AG04450 (cell line): ENCODE results near the gene NPBWR2. TPM values are rescaled to one million over a fixed set of nuclear protein-coding genes. Genes with fewer than 3 reads are reported as not detected.

Experiments
- CTCF ChIA-PET: fragments of 300-600, 350-600 bp; formaldehyde crosslinking; extraction: SDS; loops from one replicate; lab custom pipeline; 2022; ENCODE audit warnings: antibody characterized with exemption, inconsistent platforms; lab: Charles Lee
- POLR2A ChIA-PET: fragments of 350-600 bp; formaldehyde crosslinking; extraction: SDS; loops from one replicate; lab custom pipeline; 2021; ENCODE audit warnings: antibody characterized with exemption, inconsistent platforms; lab: Yijun Ruan, JAX
- DNase-seq: peaks from one replicate; pipeline ENCODE4 v3.0.0-alpha.2; 2011; ENCODE audit warnings: low read depth, low spot score
- H3K27ac ChIP-seq: one replicate; pipeline ENCODE4 v1.5.1; 2012; ENCODE audit warnings: low read depth, low read length, control low read depth
- H3K27me3 ChIP-seq: one replicate; pipeline ENCODE4 v1.6.0; 2012; ENCODE audit warnings: low read length; ENCODE audit not compliant: control insufficient read depth, insufficient read depth
- H3K4me3 ChIP-seq: 2 replicates; pipeline ENCODE4 v1.5.1; 2011; ENCODE audit warnings: mild to moderate bottlenecking, low read depth, low read length, control low read depth
- H3K9me3 ChIP-seq: 2 replicates; pipeline ENCODE4 v1.5.1; 2012; ENCODE audit warnings: low read length; ENCODE audit not compliant: control insufficient read depth, insufficient read depth
- polyA plus RNA-seq: library from polyadenylated mRNA; depleted of rRNA; stranded (reverse); fragments of >200 nt; gene quantifications from 2 replicates; pipeline ENCODE4 v1.2.3, GENCODE V29; 2011
- TF ChIP-seq, protein P1 (sequence below): IDR thresholded peaks from 2 replicates; pipeline ENCODE4 v1.5.1; 2011; ENCODE audit warnings: low read depth, low read length, control low read depth, inconsistent platforms

NPBWR2 gene
- polyA plus RNA-seq, 1 experiment = not detected

DNA sequence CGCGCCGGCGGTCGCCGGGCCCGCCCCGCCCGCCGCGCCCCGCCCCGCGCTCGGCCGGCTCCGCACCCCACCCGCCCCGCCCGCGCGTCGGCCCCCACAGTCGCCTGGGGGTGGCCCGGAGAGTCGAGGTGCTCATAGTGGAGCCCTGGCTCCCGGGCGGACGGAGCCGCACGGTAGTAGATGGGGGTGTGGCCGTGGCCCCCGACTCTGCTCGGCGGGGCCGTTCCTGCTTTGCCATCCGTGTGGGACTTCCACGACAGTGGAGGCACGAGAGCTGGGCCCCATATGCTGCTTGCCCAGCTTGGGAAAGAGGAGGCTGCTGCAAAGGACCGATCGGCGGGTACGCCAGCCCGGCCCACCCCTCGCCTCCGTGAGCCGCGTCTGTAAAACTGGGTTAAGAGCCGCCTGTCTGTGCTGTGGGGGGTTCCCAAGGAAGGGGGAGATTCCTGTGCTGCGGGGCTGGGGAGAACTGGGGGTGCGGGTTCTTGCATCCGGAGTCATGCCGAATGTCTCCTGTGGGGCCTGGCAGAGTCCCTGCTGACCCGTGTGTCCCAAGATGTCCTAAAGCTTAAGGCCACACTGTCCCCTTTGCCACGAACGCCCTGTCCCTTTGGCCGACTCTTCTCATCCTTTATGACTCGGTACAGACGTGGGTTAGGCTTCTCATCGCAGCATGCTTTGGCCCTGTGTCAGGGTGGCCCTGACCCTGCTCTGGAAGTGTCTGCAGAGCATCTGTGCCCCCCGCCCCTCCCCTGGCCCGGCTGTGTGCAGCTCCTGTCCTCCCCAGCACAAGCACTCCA lies 27.2 kb downstream of the NPBWR2 start, which contains the start of gene OPRL1:
OPRL1 (plus strand) TSS at position 70 of the 800 bp plus-strand sequence. CDS start 12,639 bp downstream, outside the sequence.
- Histone ChIP-seq H3K4me3 (peak within 1 kb of the TSS; percentile 68), H3K27ac (no peak within 1 kb of the TSS), H3K27me3 (peaks cover 15% of the 10 kb centered on the region), H3K9me3 (peaks cover 4% of the 10 kb centered on the region; the same call in 1 of the 2 replicates)
- TF ChIP-seq, protein P1, sequence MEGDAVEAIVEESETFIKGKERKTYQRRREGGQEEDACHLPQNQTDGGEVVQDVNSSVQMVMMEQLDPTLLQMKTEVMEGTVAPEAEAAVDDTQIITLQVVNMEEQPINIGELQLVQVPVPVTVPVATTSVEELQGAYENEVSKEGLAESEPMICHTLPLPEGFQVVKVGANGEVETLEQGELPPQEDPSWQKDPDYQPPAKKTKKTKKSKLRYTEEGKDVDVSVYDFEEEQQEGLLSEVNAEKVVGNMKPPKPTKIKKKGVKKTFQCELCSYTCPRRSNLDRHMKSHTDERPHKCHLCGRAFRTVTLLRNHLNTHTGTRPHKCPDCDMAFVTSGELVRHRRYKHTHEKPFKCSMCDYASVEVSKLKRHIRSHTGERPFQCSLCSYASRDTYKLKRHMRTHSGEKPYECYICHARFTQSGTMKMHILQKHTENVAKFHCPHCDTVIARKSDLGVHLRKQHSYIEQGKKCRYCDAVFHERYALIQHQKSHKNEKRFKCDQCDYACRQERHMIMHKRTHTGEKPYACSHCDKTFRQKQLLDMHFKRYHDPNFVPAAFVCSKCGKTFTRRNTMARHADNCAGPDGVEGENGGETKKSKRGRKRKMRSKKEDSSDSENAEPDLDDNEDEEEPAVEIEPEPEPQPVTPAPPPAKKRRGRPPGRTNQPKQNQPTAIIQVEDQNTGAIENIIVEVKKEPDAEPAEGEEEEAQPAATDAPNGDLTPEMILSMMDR = no peak
- ChIA-PET CTCF (interaction anchor here (1.3 to 1.8 kb wide), 2 partner anchors 23 to 40 kb away, joined by 3 to 5 read pairs; no protein-coding TSS in a partner anchor), POLR2A (no interaction called here)
- DNase-seq = no peak

DNA sequence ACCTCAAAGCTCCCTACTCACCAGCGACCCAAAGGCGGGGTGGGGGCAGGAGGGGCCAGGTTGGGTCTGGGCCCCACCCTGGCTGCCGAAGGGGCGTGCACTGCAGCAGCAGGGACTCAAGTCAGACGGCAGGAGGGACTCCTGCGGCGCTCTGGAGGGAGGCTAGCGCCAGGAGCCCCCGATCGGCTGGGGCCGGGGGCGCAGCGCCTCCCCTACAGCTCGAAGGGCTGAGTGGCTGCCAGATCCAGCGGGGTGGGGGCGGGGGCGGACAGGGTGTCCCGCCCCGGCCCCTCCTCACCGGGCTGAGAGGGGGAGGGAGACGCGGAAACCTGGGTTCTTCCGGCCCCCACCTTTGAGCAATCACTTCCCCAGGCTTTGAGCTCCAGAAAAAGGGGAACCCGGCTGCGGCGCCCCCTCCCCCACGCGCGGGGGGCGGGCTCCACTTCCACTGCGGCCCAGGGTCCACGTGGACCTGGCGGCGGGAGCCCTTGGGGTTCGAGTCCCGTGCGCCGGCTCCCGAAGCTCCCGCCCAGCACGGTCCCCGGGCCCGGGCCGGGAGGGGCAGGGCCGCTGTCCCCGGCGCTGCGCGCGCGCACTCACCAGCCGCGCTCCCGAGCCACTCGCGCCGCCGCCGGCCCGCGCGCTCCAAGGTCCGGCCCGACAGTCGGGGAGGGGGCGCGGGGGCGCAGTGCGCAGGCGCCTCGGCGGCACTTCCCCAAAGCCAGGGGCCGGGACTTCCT lies 27.9 kb downstream of the NPBWR2 start, which contains the start of gene RGS19:
RGS19 (minus strand) TSS at position 246 of the 740 bp plus-strand sequence. CDS start 2,632 bp downstream, outside the sequence.
- ChIA-PET CTCF (interaction anchor here (0.8 to 1.8 kb wide), 3 partner anchors 9 to 41 kb away, joined by 3 to 5 read pairs (median 4); no protein-coding TSS in a partner anchor), POLR2A (no interaction called here)
- Histone ChIP-seq H3K4me3 (peak within 1 kb of the TSS; percentile 68), H3K27me3 (peaks cover 8% of the 10 kb centered on the region), H3K9me3 (no peaks in the 10 kb centered on the region; the same call in 1 of the 2 replicates), H3K27ac (no peak within 1 kb of the TSS)
- TF ChIP-seq, protein P1 = no peak
- DNase-seq = no peak

DNA sequence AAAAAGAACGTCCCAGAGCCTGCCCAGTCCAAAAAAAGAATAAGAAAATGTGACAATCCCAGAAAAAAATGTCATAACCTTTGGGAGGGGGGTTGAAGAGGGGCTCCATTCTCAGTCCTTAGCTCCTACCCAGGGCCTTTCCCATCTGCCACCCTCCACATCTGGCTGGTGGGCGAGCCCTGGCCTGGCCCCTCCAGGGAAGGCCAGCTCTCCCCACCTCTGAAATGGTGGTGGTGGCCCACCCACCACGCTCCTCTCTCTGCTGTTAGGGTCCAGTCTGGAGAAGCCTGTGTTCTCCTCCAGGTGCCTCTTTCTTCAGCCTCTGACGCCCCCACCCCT lies 28.5 kb downstream of the NPBWR2 start:
- POLR2A ChIA-PET = no interaction called here
- TF ChIP-seq, protein P1 = no peak
- peak overlapping the region; percentile 68 for H3K4me3 ChIP-seq
- CTCF ChIA-PET = interaction anchor here (0.8 to 1.8 kb wide), 3 partner anchors 9 to 41 kb away, joined by 3 to 5 read pairs (median 4); no protein-coding TSS in a partner anchor
- no peak overlapping the region for H3K27ac ChIP-seq
- no peaks in the 10 kb centered on the region; the same call in 1 of the 2 replicates for H3K9me3 ChIP-seq
- H3K27me3 ChIP-seq = peaks cover 4% of the 10 kb centered on the region
- DNase-seq = no peak

DNA sequence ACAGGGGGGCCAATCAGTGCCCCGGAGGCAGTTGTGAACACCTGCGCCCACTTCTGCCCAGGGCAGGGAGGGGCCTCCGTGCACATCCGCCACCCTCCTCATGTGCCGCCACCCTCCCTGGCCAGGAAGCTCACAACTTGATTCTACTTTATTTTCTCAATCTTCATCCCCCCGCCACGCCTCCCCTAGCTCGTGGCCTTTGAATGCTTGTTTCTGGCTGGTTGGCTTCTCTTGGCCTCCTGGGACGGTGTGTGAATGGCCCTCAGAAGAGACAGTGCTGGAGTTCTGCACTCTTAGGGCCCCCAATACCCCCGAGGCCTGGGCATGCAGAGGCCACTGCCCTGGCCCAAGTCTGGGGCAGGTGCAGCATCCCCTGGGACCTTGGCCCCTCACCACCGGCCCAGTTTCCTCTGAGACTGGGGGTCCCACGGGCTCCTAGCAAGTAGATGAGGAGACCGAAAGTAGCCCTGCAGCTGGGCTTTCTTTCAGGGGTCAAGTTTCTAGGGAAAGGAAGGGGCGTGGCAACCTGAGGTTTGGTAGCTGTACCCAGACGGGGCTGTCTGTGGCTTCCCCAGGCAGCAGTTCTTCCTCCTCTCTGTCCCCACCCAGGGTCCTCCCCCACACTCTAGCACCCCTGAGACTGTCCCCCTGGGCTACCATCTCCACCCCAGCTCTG lies 29.4 kb downstream of the NPBWR2 start:
- no peak overlapping the region for H3K27ac ChIP-seq
- no peak for DNase-seq
- TF ChIP-seq, protein P1 = no peak
- CTCF ChIA-PET = no interaction called here
- H3K4me3 ChIP-seq = peak overlapping the region; percentile 68; the same call in 1 of the 2 replicates
- no peaks in the 10 kb centered on the region; the same call in 1 of the 2 replicates for H3K9me3 ChIP-seq
- POLR2A ChIA-PET = no interaction called here
- peaks cover 4% of the 10 kb centered on the region for H3K27me3 ChIP-seq
